ENCODE data around the gene COBL. TPM values are rescaled to one million over a fixed set of nuclear protein-coding genes. Genes with fewer than 3 reads are reported as not detected.

Gene COBL
- total RNA-seq, 2 experiments from 2014 or later = not detected

DNA sequence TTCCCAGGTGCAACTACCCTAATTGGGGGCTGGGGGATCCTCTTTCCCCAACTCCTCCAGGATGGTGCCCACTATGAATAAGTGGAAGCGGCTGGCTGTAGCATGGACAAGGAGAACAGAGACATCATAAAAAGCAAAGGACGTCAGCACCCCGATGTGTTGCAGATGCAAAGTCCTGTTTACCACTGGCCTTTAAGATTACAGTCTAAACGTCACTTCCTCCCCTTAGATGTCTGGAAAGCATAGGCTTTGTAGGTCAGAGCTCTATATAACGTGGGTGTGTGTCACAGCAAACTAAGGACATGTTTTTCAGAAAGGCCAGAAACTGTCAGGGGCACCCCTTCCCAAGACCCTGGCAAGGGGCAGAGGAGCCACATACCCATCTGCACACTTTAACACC, 7.9 kb downstream of the COBL start:
- CTCF ChIA-PET = no interaction called here
- H3K9me3 Mint-ChIP-seq = no peaks in the 10 kb centered on the region
- DNase-seq = no peak
- H3K27ac Mint-ChIP-seq = no peak overlapping the region
- H3K36me3 Mint-ChIP-seq (ENCODE audit: low read depth) = no peaks in the 10 kb centered on the region
- H3K4me1 Mint-ChIP-seq = no peaks in the 10 kb centered on the region
- H3K4me3 Mint-ChIP-seq = no peak overlapping the region
- peaks cover 14% of the 10 kb centered on the region for H3K27me3 Mint-ChIP-seq
- POLR2A ChIA-PET = no interaction called here

DNA sequence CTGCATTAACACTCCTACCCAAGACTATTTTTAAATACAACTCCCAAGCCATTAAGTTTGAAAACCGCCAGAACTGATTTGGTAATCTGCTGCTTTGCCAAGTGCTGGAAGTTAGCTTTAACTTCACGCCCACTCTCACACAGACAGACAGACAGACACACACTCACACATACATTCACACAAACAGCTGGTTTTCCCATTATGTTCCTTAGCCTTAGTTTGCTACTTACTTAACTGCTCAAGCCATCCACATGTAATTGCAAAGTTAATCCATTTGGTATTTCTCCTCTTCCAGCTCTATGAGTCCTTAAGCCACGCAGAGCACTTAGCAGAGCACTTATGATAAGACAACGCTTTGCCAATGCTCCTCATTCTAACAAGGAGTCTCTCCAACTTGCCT, 8.3 kb downstream of the COBL start:
- ChIA-PET CTCF (no interaction called here), POLR2A (no interaction called here)
- DNase-seq = no peak
- no peaks in the 10 kb centered on the region for H3K9me3 Mint-ChIP-seq
- H3K4me1 Mint-ChIP-seq = no peaks in the 10 kb centered on the region
- no peak overlapping the region for H3K4me3 Mint-ChIP-seq
- H3K36me3 Mint-ChIP-seq (ENCODE audit: low read depth) = no peaks in the 10 kb centered on the region
- peaks cover 11% of the 10 kb centered on the region for H3K27me3 Mint-ChIP-seq
- no peak overlapping the region for H3K27ac Mint-ChIP-seq

DNA sequence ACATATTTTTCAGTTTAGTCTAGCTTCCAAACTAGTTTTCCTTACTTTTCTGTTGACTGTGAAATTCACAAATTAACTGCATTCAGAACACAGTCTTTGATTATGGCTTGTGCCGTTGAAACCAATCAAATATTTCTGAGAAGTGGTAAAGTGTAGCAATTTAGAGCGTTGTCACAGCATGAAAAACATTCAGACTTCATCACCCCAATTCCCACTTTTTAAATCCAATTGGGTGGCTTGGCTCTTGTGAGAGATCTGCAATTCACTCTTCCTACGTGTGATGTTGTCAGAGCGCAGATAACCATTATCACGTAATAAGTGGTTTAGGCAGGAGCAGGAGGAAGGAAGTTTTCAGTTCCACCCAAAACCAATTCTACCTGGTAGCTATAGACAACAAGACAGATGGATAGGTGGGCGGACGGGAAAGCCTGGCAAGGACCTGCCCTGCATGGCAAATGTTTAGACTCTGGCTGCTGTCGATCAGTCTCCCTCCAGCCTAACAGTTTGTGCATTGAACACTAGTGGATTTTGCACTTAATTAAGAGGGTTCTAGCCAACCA, 8.9 kb downstream of the COBL start:
- H3K4me3 Mint-ChIP-seq = no peak overlapping the region
- POLR2A ChIA-PET = no interaction called here

DNA sequence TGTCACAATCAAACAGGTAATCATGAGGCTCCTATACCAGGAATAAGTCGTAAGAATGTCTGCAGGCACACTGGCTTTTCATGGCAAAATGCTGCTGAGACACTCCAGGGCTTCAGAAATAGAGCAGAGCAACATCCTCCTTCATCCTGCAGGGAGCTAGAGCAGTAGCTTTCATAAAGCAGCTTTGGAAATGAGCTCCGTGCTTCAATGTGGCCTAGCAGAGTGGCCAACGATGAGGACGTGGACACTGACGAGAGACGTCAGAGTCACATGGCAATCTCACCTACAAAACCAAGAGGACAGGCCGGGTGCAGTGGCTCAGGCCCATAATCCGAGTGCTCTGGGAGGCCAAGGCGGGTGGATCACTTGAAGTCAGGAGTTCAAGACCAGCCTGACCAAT, 9.8 kb downstream of the COBL start:
- Mint-ChIP-seq H3K36me3 (ENCODE audit: low read depth) (no peaks in the 10 kb centered on the region), H3K4me3 (no peak overlapping the region), H3K4me1 (no peaks in the 10 kb centered on the region), H3K9me3 (no peaks in the 10 kb centered on the region), H3K27ac (no peak overlapping the region), H3K27me3 (peaks cover 5% of the 10 kb centered on the region)
- POLR2A ChIA-PET = no interaction called here
- DNase-seq = no peak
- CTCF ChIA-PET = no interaction called here

More for the DNA sequence above, 8.9 kb downstream of the COBL start:
- Mint-ChIP-seq H3K36me3 (ENCODE audit: low read depth) (no peaks in the 10 kb centered on the region), H3K27me3 (peaks cover 8% of the 10 kb centered on the region), H3K27ac (no peak overlapping the region), H3K4me1 (no peaks in the 10 kb centered on the region), H3K9me3 (no peaks in the 10 kb centered on the region)
- no peak for DNase-seq
- CTCF ChIA-PET = no interaction called here

- Mint-ChIP-seq H3K27me3 (no peaks in the 10 kb centered on the region), H3K9me3 (no peaks in the 10 kb centered on the region), H3K4me1 (no peaks in the 10 kb centered on the region), H3K27ac (no peak overlapping the region), H3K4me3 (no peak overlapping the region), H3K36me3 (ENCODE audit: low read depth) (no peaks in the 10 kb centered on the region)
- ChIA-PET CTCF (no interaction called here), POLR2A (no interaction called here)
- DNase-seq = no peak
Measured at GRCh38 chr7:51304729-51305128, 11.9 kb downstream of the COBL start.

GRCh38 chr7:51303142-51303525, 13.5 kb downstream of the COBL start:
- Mint-ChIP-seq H3K9me3 (no peaks in the 10 kb centered on the region), H3K27me3 (no peaks in the 10 kb centered on the region), H3K27ac (no peak overlapping the region), H3K4me3 (no peak overlapping the region), H3K4me1 (no peaks in the 10 kb centered on the region), H3K36me3 (ENCODE audit: low read depth) (no peaks in the 10 kb centered on the region)
- DNase-seq = no peak
- ChIA-PET POLR2A (no interaction called here), CTCF (interaction anchor here (0.7 kb wide), 1 partner anchor 152 kb away, joined by 3 read pairs; no protein-coding TSS in a partner anchor)

DNA sequence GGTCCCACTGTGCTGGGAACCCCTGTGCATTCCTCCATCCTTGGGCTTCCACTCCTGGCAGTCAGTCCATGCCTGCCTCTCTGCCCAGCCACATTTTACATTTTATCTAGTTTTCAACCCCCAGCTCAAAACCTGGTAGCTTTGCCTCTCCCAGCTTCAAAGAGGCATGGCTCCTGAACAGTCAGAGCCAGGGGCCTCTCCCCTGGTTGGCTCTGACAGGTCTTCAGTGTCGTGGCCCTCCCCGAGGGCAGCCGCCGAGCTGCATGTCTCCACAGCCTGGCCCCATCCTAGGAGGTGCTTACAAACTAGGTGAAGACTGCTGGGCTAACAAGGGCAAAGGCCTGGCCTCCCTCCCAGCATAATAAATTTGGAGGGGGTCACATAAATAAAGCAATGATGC, 14.8 kb downstream of the COBL start:
- ChIA-PET POLR2A (no interaction called here), CTCF (no interaction called here)
- Mint-ChIP-seq H3K4me3 (no peak overlapping the region), H3K36me3 (ENCODE audit: low read depth) (no peaks in the 10 kb centered on the region), H3K27ac (no peak overlapping the region), H3K9me3 (no peaks in the 10 kb centered on the region), H3K27me3 (no peaks in the 10 kb centered on the region), H3K4me1 (no peaks in the 10 kb centered on the region)
- no peak for DNase-seq

- POLR2A ChIA-PET = no interaction called here
- Mint-ChIP-seq H3K4me3 (no peak overlapping the region), H3K9me3 (no peaks in the 10 kb centered on the region), H3K27ac (no peak overlapping the region), H3K4me1 (no peaks in the 10 kb centered on the region), H3K36me3 (ENCODE audit: low read depth) (no peaks in the 10 kb centered on the region), H3K27me3 (no peaks in the 10 kb centered on the region)
- CTCF ChIA-PET = no interaction called here
- DNase-seq = no peak
Measured at GRCh38 chr7:51300762-51301674, 15.6 kb downstream of the COBL start.

GRCh38 chr7:51299391-51300133, 17.0 kb downstream of the COBL start:
- no peak for DNase-seq
- no peaks in the 10 kb centered on the region for H3K9me3 Mint-ChIP-seq
- H3K27ac Mint-ChIP-seq = no peak overlapping the region
- H3K4me3 Mint-ChIP-seq = no peak overlapping the region
- POLR2A ChIA-PET = no interaction called here
- no peaks in the 10 kb centered on the region for H3K27me3 Mint-ChIP-seq
- CTCF ChIA-PET = interaction anchor here (0.5 kb wide), 1 partner anchor 14 kb away, joined by 3 read pairs; no protein-coding TSS in a partner anchor
- no peaks in the 10 kb centered on the region for H3K36me3 Mint-ChIP-seq (ENCODE audit: low read depth)
- H3K4me1 Mint-ChIP-seq = no peaks in the 10 kb centered on the region

DNA sequence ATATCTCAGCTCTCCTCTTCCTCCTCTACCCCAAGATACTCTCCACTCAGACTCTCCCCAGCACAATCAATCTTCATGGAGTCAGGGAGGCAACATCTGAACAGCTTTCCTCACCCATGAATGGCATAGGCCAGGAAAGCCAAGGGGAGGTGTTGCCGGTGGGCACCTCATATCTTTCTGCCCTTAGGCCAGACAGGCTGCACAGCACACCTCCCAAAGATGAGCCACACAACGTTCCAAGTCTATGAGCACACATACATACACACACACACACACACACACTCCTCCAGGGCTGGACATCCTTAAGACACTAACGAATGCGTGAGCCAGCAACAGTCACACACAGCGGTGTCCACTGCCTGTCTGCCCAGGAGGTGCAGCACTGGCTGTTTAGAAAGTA, 17.7 kb downstream of the COBL start:
- Mint-ChIP-seq H3K4me1 (no peaks in the 10 kb centered on the region), H3K4me3 (no peak overlapping the region), H3K27ac (no peak overlapping the region), H3K36me3 (ENCODE audit: low read depth) (no peaks in the 10 kb centered on the region), H3K9me3 (no peaks in the 10 kb centered on the region), H3K27me3 (no peaks in the 10 kb centered on the region)
- CTCF ChIA-PET = no interaction called here
- no peak for DNase-seq
- POLR2A ChIA-PET = no interaction called here

DNA sequence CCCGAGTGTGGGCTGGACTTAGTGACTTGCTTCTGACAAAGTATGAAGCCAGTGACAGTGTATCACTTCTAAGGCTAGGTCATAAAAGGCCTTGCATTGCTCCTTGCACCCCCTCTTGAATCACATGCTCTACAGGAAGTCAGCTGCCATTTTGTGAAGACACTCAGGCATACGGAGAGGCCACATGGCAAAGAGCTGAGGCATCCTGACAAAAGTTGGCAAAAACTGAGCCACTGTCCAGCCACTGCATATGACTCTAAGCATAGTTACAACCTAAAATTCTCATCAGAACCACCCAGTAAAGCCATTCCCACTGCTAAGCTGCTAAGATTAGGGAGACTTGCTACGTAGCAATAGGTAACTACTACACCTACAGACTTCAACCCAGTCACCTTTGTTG, 18.6 kb downstream of the COBL start:
- Mint-ChIP-seq H3K27ac (no peak overlapping the region), H3K4me3 (no peak overlapping the region), H3K36me3 (ENCODE audit: low read depth) (no peaks in the 10 kb centered on the region), H3K9me3 (no peaks in the 10 kb centered on the region), H3K4me1 (no peaks in the 10 kb centered on the region), H3K27me3 (no peaks in the 10 kb centered on the region)
- ChIA-PET CTCF (no interaction called here), POLR2A (no interaction called here)
- no peak for DNase-seq

- Mint-ChIP-seq H3K4me1 (no peaks in the 10 kb centered on the region), H3K4me3 (no peak overlapping the region), H3K27me3 (no peaks in the 10 kb centered on the region), H3K36me3 (ENCODE audit: low read depth) (no peaks in the 10 kb centered on the region), H3K27ac (no peak overlapping the region), H3K9me3 (no peaks in the 10 kb centered on the region)
- ChIA-PET CTCF (no interaction called here), POLR2A (no interaction called here)
- DNase-seq = no peak
Measured at GRCh38 chr7:51295440-51296245, 21.0 kb downstream of the COBL start.

GRCh38 chr7:51292596-51292995, 24.0 kb downstream of the COBL start:
- H3K36me3 Mint-ChIP-seq (ENCODE audit: low read depth) = no peaks in the 10 kb centered on the region
- no peaks in the 10 kb centered on the region for H3K9me3 Mint-ChIP-seq
- CTCF ChIA-PET = no interaction called here
- POLR2A ChIA-PET = no interaction called here
- H3K4me3 Mint-ChIP-seq = no peak overlapping the region
- peaks cover 4% of the 10 kb centered on the region for H3K27me3 Mint-ChIP-seq
- H3K27ac Mint-ChIP-seq = no peak overlapping the region
- no peak for DNase-seq
- no peaks in the 10 kb centered on the region for H3K4me1 Mint-ChIP-seq
